ENCODE data around the gene TFEB.

Gene TFEB

GRCh38 chr6:41638002-41638934 is 97.1 kb downstream of the TFEB start, which contains the start of gene MDFI:
Gene MDFI, plus strand, starts transcription at chr6:41638468. Its CDS starts 282 bp downstream, at chr6:41638750.
- no peak for DNase-seq (ENCODE audit: low spot score)

- DNase-seq (ENCODE audit: low spot score) = no peak
Measured at GRCh38 chr6:41637194-41638001, 98.0 kb downstream of the TFEB start.

- DNase-seq (ENCODE audit: low spot score) = no peak
Measured at GRCh38 chr6:41636833-41637193, 98.6 kb downstream of the TFEB start.

- DNase-seq (ENCODE audit: low spot score) = no peak
Measured at GRCh38 chr6:41635365-41635764, 100.0 kb downstream of the TFEB start.

- DNase-seq (ENCODE audit: low spot score) = no peak
Measured at GRCh38 chr6:41634657-41635056, 100.8 kb downstream of the TFEB start.
